Measurements from ENCODE around the gene SMIM21. TPM values are rescaled to one million over a fixed set of nuclear protein-coding genes. Genes with fewer than 3 reads are reported as not detected.

Gene SMIM21
- total RNA-seq, 1 donor from 2014 or later = not detected

- no peak for DNase-seq (ENCODE audit: low read depth, low spot score)
- peaks cover 3% of the 10 kb centered on the region for H3K9me3 Mint-ChIP-seq
- peaks cover 9% of the 10 kb centered on the region for H3K27me3 Mint-ChIP-seq (ENCODE audit: low read depth)
- peaks cover 4% of the 10 kb centered on the region for H3K4me1 Mint-ChIP-seq
- no peak for TF ChIP-seq CTCF (conservative IDR thresholded peaks at IDR 0.05)
- no peaks in the 10 kb centered on the region for H3K36me3 Mint-ChIP-seq (ENCODE audit: low read depth)
- no peak overlapping the region for H3K4me3 Mint-ChIP-seq
- no peak overlapping the region for H3K27ac Mint-ChIP-seq (ENCODE audit: unreplicated experiment)
Measured at GRCh38 chr18:75365254-75365629, 62.3 kb downstream of the SMIM21 start.

GRCh38 chr18:75364512-75365253 is 62.8 kb downstream of the SMIM21 start:
- no peak for TF ChIP-seq CTCF (conservative IDR thresholded peaks at IDR 0.05)
- Mint-ChIP-seq H3K36me3 (ENCODE audit: low read depth) (no peaks in the 10 kb centered on the region), H3K27me3 (ENCODE audit: low read depth) (peaks cover 10% of the 10 kb centered on the region), H3K4me3 (no peak overlapping the region), H3K4me1 (peaks cover 4% of the 10 kb centered on the region), H3K9me3 (peaks cover 3% of the 10 kb centered on the region), H3K27ac (ENCODE audit: unreplicated experiment) (no peak overlapping the region)
- DNase-seq (ENCODE audit: low read depth, low spot score) = no peak

DNA sequence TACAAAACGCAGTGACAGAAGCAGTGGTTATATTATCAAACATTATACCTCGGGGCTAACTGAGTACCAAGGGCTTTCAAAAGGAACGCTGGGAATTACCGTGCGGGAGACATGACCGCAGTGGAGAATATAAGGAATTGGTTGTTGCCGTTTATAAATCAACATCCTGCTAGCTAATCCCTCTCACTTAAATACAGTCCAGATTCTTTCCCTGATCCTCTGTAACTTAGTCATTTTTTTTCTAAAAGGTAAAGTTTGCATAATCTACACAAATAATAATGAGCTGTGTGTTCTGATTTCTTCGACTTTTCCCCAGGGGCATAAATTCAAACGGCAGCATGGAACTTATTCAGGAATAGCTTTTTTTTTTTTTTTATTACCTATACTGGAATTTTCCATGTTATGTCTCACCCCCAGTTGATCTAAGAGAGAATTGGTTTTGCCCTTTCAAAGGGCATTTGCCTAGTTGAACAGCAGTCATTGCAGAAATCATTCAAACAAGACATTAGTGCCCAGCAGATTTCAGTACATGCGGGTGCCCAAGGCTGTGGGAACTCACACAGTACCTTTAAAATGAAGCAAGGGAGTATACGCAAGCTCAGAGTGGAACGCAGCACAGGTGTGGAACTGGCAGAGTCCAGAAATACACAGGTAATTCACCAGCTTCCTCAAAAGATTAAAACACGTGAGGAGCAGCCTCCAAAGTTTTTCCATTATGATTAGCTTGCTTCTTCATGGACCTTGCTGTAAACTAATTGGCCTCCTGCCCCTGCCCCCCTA is 63.9 kb downstream of the SMIM21 start:
- no peak overlapping the region for H3K4me3 Mint-ChIP-seq
- H3K27ac Mint-ChIP-seq (ENCODE audit: unreplicated experiment) = no peak overlapping the region
- peaks cover 3% of the 10 kb centered on the region for H3K9me3 Mint-ChIP-seq
- DNase-seq (ENCODE audit: low read depth, low spot score) = no peak
- H3K4me1 Mint-ChIP-seq = peaks cover 4% of the 10 kb centered on the region
- H3K27me3 Mint-ChIP-seq (ENCODE audit: low read depth) = peaks cover 14% of the 10 kb centered on the region
- TF ChIP-seq CTCF (conservative IDR thresholded peaks at IDR 0.05) = no peak
- no peaks in the 10 kb centered on the region for H3K36me3 Mint-ChIP-seq (ENCODE audit: low read depth)

GRCh38 chr18:75362435-75362834 is 65.1 kb downstream of the SMIM21 start:
- H3K4me1 Mint-ChIP-seq = peaks cover 4% of the 10 kb centered on the region
- TF ChIP-seq CTCF (conservative IDR thresholded peaks at IDR 0.05) = no peak
- H3K27me3 Mint-ChIP-seq (ENCODE audit: low read depth) = peaks cover 12% of the 10 kb centered on the region

DNA sequence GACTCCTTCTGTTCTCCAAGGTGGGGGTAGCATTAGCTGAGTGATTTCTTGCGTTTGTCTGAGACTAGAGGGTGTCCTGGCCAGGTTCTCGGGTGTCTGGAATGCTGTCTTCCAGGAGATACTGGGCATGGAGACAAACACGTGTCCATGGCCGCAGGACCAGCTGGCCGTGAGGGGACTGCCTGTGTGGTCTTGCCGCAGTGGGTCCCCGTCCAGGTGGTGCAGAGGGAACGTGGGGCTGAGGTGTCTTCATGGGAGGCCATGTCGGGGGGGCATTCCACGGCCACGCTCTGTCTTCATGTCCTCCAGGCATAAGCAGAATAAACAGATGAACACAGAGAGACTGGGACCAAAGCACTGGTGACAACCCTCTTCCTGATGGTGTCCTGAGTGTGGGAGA is 66.6 kb downstream of the SMIM21 start:
- H3K9me3 Mint-ChIP-seq = peaks cover 9% of the 10 kb centered on the region
- peaks cover 16% of the 10 kb centered on the region for H3K27me3 Mint-ChIP-seq (ENCODE audit: low read depth)
- no peak overlapping the region for H3K4me3 Mint-ChIP-seq
- no peak for DNase-seq (ENCODE audit: low read depth, low spot score)
- H3K36me3 Mint-ChIP-seq (ENCODE audit: low read depth) = peaks cover 3% of the 10 kb centered on the region
- H3K4me1 Mint-ChIP-seq = peaks cover 4% of the 10 kb centered on the region
- TF ChIP-seq CTCF (conservative IDR thresholded peaks at IDR 0.05) = no peak
- no peak overlapping the region for H3K27ac Mint-ChIP-seq (ENCODE audit: unreplicated experiment)

More at GRCh38 chr18:75362435-75362834, 65.1 kb downstream of the SMIM21 start:
- no peak overlapping the region for H3K27ac Mint-ChIP-seq (ENCODE audit: unreplicated experiment)
- H3K4me3 Mint-ChIP-seq = no peak overlapping the region
- H3K9me3 Mint-ChIP-seq = peaks cover 3% of the 10 kb centered on the region
- no peaks in the 10 kb centered on the region for H3K36me3 Mint-ChIP-seq (ENCODE audit: low read depth)
- no peak for DNase-seq (ENCODE audit: low read depth, low spot score)

Data from neural crest cell (in vitro differentiated cells).